H9 (cell line): ENCODE data around the gene MTNR1B. TPM values are rescaled to one million over a fixed set of nuclear protein-coding genes. Genes with fewer than 3 reads are reported as not detected.

Experiments used
- DNase-seq: peaks from one replicate; pipeline ENCODE4 v3.0.0-alpha.2; 2017
- H2AFZ ChIP-seq: one replicate; pipeline ENCODE4 v1.6.1; 2013; ENCODE audit warnings: mild to moderate bottlenecking, low read length, control low read depth, moderate library complexity
- H2AK5ac ChIP-seq: 2 replicates; pipeline ENCODE4 v1.6.1; 2013; ENCODE audit warnings: low read length, control low read depth, mixed read lengths; ENCODE audit not compliant: insufficient read length
- H2BK120ac ChIP-seq: one replicate; pipeline ENCODE4 v1.6.1; 2013; ENCODE audit warnings: low read depth, mild to moderate bottlenecking, low read length, control low read depth, inconsistent platforms; ENCODE audit not compliant: poor library complexity, severe bottlenecking
- H2BK12ac ChIP-seq: 2 replicates; pipeline ENCODE4 v1.6.1; 2013; ENCODE audit warnings: low read length, control low read depth, mixed read lengths, low read depth; ENCODE audit not compliant: insufficient read length
- H2BK15ac ChIP-seq: 2 replicates; pipeline ENCODE4 v1.6.1; 2013; ENCODE audit warnings: low read depth, low read length, control low read depth
- H2BK20ac ChIP-seq: one replicate; pipeline ENCODE4 v1.6.1; 2013; ENCODE audit warnings: low read depth, mild to moderate bottlenecking, low read length, control low read depth, inconsistent platforms; ENCODE audit not compliant: poor library complexity, severe bottlenecking
- H2BK5ac ChIP-seq: 2 replicates; pipeline ENCODE4 v1.6.1; 2013; ENCODE audit warnings: low read length, control low read depth, mixed read lengths; ENCODE audit not compliant: insufficient read length
- H3K14ac ChIP-seq: 2 replicates; pipeline ENCODE4 v1.6.1; 2013; ENCODE audit warnings: low read length, control low read depth; ENCODE audit not compliant: insufficient read depth
- H3K18ac ChIP-seq: 2 replicates; pipeline ENCODE4 v1.6.1; 2013; ENCODE audit warnings: low read depth, mild to moderate bottlenecking, mixed read lengths, low read length, control low read depth; ENCODE audit not compliant: insufficient read length
- H3K23ac ChIP-seq: 2 replicates; pipeline ENCODE4 v1.6.1; 2013; ENCODE audit warnings: low read length, control low read depth, mixed read lengths, low read depth; ENCODE audit not compliant: insufficient read length
- H3K23me2 ChIP-seq: 2 replicates; pipeline ENCODE4 v1.6.1; 2013; ENCODE audit warnings: low read depth, mild to moderate bottlenecking, mixed read lengths, low read length, control low read depth; ENCODE audit not compliant: insufficient read length, poor library complexity, severe bottlenecking
- H3K27ac ChIP-seq: 2 replicates; pipeline ENCODE4 v1.5.1; 2013; ENCODE audit warnings: low read length, control low read depth, mixed read lengths, low read depth; ENCODE audit not compliant: insufficient read length
- H3K27me3 ChIP-seq: 2 replicates; pipeline ENCODE4 v1.6.1; 2013; ENCODE audit warnings: low read length, control low read depth, inconsistent platforms; ENCODE audit not compliant: insufficient read depth
- H3K4ac ChIP-seq: 2 replicates; pipeline ENCODE4 v1.6.1; 2013; ENCODE audit warnings: low read depth, mild to moderate bottlenecking, control low read depth, inconsistent platforms, low read length, moderate library complexity
- H3K4me1 ChIP-seq: 2 replicates; pipeline ENCODE4 v1.6.1; 2013; ENCODE audit warnings: low read length, control low read depth, inconsistent platforms; ENCODE audit not compliant: insufficient read depth
- H3K4me2 ChIP-seq: 2 replicates; pipeline ENCODE4 v1.6.1; 2013; ENCODE audit warnings: low read length, control low read depth, mixed read lengths; ENCODE audit not compliant: insufficient read length, insufficient read depth
- H3K56ac ChIP-seq: 2 replicates; pipeline ENCODE4 v1.6.1; 2013; ENCODE audit warnings: low read depth, mild to moderate bottlenecking, mixed read lengths, low read length, control low read depth; ENCODE audit not compliant: insufficient read length
- H3K79me1 ChIP-seq: 2 replicates; pipeline ENCODE4 v1.6.1; 2013; ENCODE audit warnings: low read depth, mild to moderate bottlenecking, moderate library complexity, low read length, control low read depth, inconsistent platforms; ENCODE audit not compliant: insufficient read depth, poor library complexity, severe bottlenecking
- H3K79me2 ChIP-seq: 2 replicates; pipeline ENCODE4 v1.6.1; 2013; ENCODE audit warnings: low read length, control low read depth, inconsistent platforms; ENCODE audit not compliant: insufficient read depth
- H3K9ac ChIP-seq: 2 replicates; pipeline ENCODE4 v1.6.1; 2013; ENCODE audit warnings: low read length, control low read depth, mixed read lengths; ENCODE audit not compliant: insufficient read length; ENCODE audit errors: extremely low read depth
- H3K9me3 ChIP-seq: one replicate; pipeline ENCODE4 v1.6.1; 2013; ENCODE audit warnings: low read depth, low read length, inconsistent platforms; ENCODE audit not compliant: control insufficient read depth
- H3T11ph ChIP-seq: one replicate; pipeline ENCODE4 v1.6.1; 2013; ENCODE audit warnings: mild to moderate bottlenecking, low read length, control low read depth, inconsistent platforms
- H4K20me1 ChIP-seq: one replicate; pipeline ENCODE4 v1.6.1; 2013; ENCODE audit not compliant: control insufficient read depth, insufficient read length, insufficient read depth
- H4K5ac ChIP-seq: 2 replicates; pipeline ENCODE4 v1.6.1; 2013; ENCODE audit warnings: low read depth, mild to moderate bottlenecking, mixed read lengths, low read length, control low read depth; ENCODE audit not compliant: insufficient read length
- H4K8ac ChIP-seq: replicated peaks from 2 replicates; pipeline ENCODE4 v1.6.1; 2013; ENCODE audit warnings: low read length, control low read depth, mixed read lengths, low read depth; ENCODE audit not compliant: insufficient read length
- H4K91ac ChIP-seq: 2 replicates; pipeline ENCODE4 v1.6.1; 2013; ENCODE audit warnings: low read depth, mild to moderate bottlenecking, moderate library complexity, mixed read lengths, low read length, control low read depth; ENCODE audit not compliant: insufficient read length
- H3K27ac Mint-ChIP-seq, 3 experiments: 2 replicates in 2 of 3; 3 replicates in 1 of 3; pipeline ENCODE4 v1.8.0; 2020 to 2021; ENCODE audit warnings: mixed read lengths in 3 of 3, mild to moderate bottlenecking in 1 of 3, moderate library complexity in 1 of 3
- H3K27me3 Mint-ChIP-seq: 2 replicates; pipeline ENCODE4 v1.8.0; 2021; ENCODE audit warnings: low read depth, mild to moderate bottlenecking, moderate library complexity, mixed read lengths
- H3K36me3 Mint-ChIP-seq, 3 experiments: 2 replicates in 2 of 3; 3 replicates in 1 of 3; pipeline ENCODE4 v1.8.0; 2020 to 2021; ENCODE audit warnings: low read depth in 3 of 3, mixed read lengths in 3 of 3; ENCODE audit not compliant: insufficient read depth in 1 of 3
- H3K4me1 Mint-ChIP-seq, 2 experiments: 2 replicates each; pipeline ENCODE4 v1.8.0; 2020; ENCODE audit warnings: mixed read lengths in 2 of 2
- H3K4me3 Mint-ChIP-seq, 2 experiments: 2 replicates in 1 of 2; 3 replicates in 1 of 2; pipeline ENCODE4 v1.8.0; 2020 to 2021; ENCODE audit warnings: mild to moderate bottlenecking in 2 of 2, mixed read lengths in 2 of 2, moderate library complexity in 1 of 2
- H3K9me3 Mint-ChIP-seq, 2 experiments: 2 replicates in 1 of 2; 3 replicates in 1 of 2; pipeline ENCODE4 v1.8.0; 2020; ENCODE audit warnings: mild to moderate bottlenecking in 2 of 2, mixed read lengths in 2 of 2, moderate library complexity in 1 of 2
- CTCF ChIP-seq: fragments of 200-600 bp; sonication (generic); conservative IDR thresholded peaks from 3 replicates; pipeline ENCODE4 v1.8.0; 2021; ENCODE audit warnings: antibody characterized with exemption, mild to moderate bottlenecking
- WGBS: extraction: QIAGEN DNeasy Blood & Tissue Kit; methylation state at CpG from one replicate; pipeline ENCODE4 v1.1.7; 2013; ENCODE audit warnings: missing lambda C conversion rate, low lambda C conversion rate, mixed read lengths; ENCODE audit not compliant: insufficient read length; ENCODE audit errors: extremely low coverage; 5-methylcytosine and 5-hydroxymethylcytosine counted together
- total RNA-seq: library from RNA; stranded (reverse); gene quantifications from 2 replicates; pipeline ENCODE4 v1.2.1, GENCODE V29; 2021

The MTNR1B gene
- total RNA-seq, 1 experiment from 2014 or later = not detected

GRCh38 chr11:93000511-93001476, 31.3 kb downstream of the MTNR1B start:
- no peak overlapping the region for H4K5ac ChIP-seq
- no peak overlapping the region for H3K4me3 Mint-ChIP-seq
- no peak overlapping the region for H3K18ac ChIP-seq
- no peak overlapping the region for H3K23ac ChIP-seq
- peaks cover 0 to 6% (median 4%) of the 10 kb centered on the region in 3 experiments; a peak in 3 of 7 replicates for H3K36me3 Mint-ChIP-seq
- H4K8ac ChIP-seq = no peak overlapping the region
- H3K9me3 Mint-ChIP-seq = peaks cover 8 to 11% of the 10 kb centered on the region in 2 experiments; a peak in 4 of 5 replicates
- H3K27me3 ChIP-seq = no peaks in the 10 kb centered on the region
- no peak overlapping the region for H3T11ph ChIP-seq
- H2BK5ac ChIP-seq = no peak overlapping the region
- H2AFZ ChIP-seq = no peak overlapping the region
- H4K91ac ChIP-seq = no peak overlapping the region
- no peak overlapping the region for H3K56ac ChIP-seq
- H3K27me3 Mint-ChIP-seq = no peaks in the 10 kb centered on the region
- no peak overlapping the region for H3K4me2 ChIP-seq
- no peaks in the 10 kb centered on the region for H3K4me1 ChIP-seq
- H2BK15ac ChIP-seq = no peak overlapping the region
- no CpG with 5 or more reads among the region's 2 CpGs for WGBS
- TF ChIP-seq CTCF = no peak
- no peaks in the 10 kb centered on the region for H3K9me3 ChIP-seq
- no peak for DNase-seq
- H3K14ac ChIP-seq = no peak overlapping the region
- H3K27ac ChIP-seq = no peak overlapping the region
- H2BK12ac ChIP-seq = no peak overlapping the region
- H3K79me1 ChIP-seq = no peaks in the 10 kb centered on the region
- no peak overlapping the region for H2AK5ac ChIP-seq
- no peak overlapping the region for H3K9ac ChIP-seq
- no peak overlapping the region for H2BK120ac ChIP-seq
- H3K4me1 Mint-ChIP-seq = no peaks in the 10 kb centered on the region; a peak in 1 of 4 replicates
- H3K79me2 ChIP-seq = no peaks in the 10 kb centered on the region
- no peak overlapping the region for H3K4ac ChIP-seq
- H4K20me1 ChIP-seq = no peaks in the 10 kb centered on the region
- no peak overlapping the region for H3K27ac Mint-ChIP-seq
- H3K23me2 ChIP-seq = no peaks in the 10 kb centered on the region
- H2BK20ac ChIP-seq = no peak overlapping the region
